WTC11 (cell line): ENCODE measurements around the gene TTC28. TPM values are rescaled to one million over a fixed set of nuclear protein-coding genes. Genes with fewer than 3 reads are reported as not detected.

Source experiments
- ATAC-seq: fragments of 200-7000 bp; cut with Tn5 transposase; 2 replicates; pipeline ENCODE4 v1.10.0; 2021; ENCODE audit warnings: mild to moderate bottlenecking, moderate library complexity
- CTCF ChIA-PET: fragments of 300-600 bp; sonication (Branson Sonifier 250); formaldehyde crosslinking; loops from one replicate; lab custom pipeline; 2021; ENCODE audit warnings: antibody characterized with exemption; lab: Charles Lee
- POLR2A ChIA-PET: fragments of 350-600 bp; sonication (Branson Sonifier 250); formaldehyde crosslinking; loops from one replicate; lab custom pipeline; 2021; ENCODE audit warnings: antibody characterized with exemption; lab: Charles Lee
- DNase-seq: peaks from one replicate; pipeline ENCODE4 v3.0.0; 2021; ENCODE audit warnings: low spot score
- H3K27ac Mint-ChIP-seq: 2 replicates; pipeline ENCODE4 v1.8.0; 2021; ENCODE audit warnings: mixed read lengths
- H3K27me3 Mint-ChIP-seq: 2 replicates; pipeline ENCODE4 v1.8.0; 2021; ENCODE audit warnings: low read depth, mild to moderate bottlenecking, moderate library complexity, mixed read lengths
- H3K36me3 Mint-ChIP-seq: 2 replicates; pipeline ENCODE4 v1.8.0; 2021; ENCODE audit warnings: mixed read lengths
- H3K4me1 Mint-ChIP-seq: 2 replicates; pipeline ENCODE4 v1.8.0; 2022; ENCODE audit warnings: mixed read lengths
- H3K4me3 Mint-ChIP-seq: 2 replicates; pipeline ENCODE4 v1.8.0; 2021; ENCODE audit warnings: mild to moderate bottlenecking, moderate library complexity, mixed read lengths
- H3K9me3 Mint-ChIP-seq: 2 replicates; pipeline ENCODE4 v1.8.0; 2021; ENCODE audit warnings: mixed read lengths
- EMX1 ChIP-seq: fragments of 250-450 bp; sonication (Bioruptor Pico); IDR thresholded peaks from 2 replicates; pipeline ENCODE4 v1.8.0; 2021; ENCODE audit warnings: mild to moderate bottlenecking
- FOXJ3 ChIP-seq: sonication (generic); formaldehyde crosslinking; IDR thresholded peaks from 2 replicates; pipeline ENCODE4 v1.9.0; 2021; ENCODE audit warnings: missing genetic modification reagents, mild to moderate bottlenecking, borderline replicate concordance
- IRF2 ChIP-seq: sonication (generic); formaldehyde crosslinking; IDR thresholded peaks from 2 replicates; pipeline ENCODE4 v1.8.0; 2022; ENCODE audit warnings: low read depth, missing genetic modification reagents, borderline replicate concordance
- OVOL2 ChIP-seq: fragments of 250-450 bp; sonication (Bioruptor Pico); IDR thresholded peaks from 2 replicates; pipeline ENCODE4 v1.9.0; 2021; ENCODE audit warnings: mild to moderate bottlenecking, borderline replicate concordance
- SMAD3 ChIP-seq: sonication (generic); formaldehyde crosslinking; IDR thresholded peaks from 2 replicates; pipeline ENCODE4 v1.8.0; 2022; ENCODE audit warnings: missing genetic modification reagents, mild to moderate bottlenecking, borderline replicate concordance
- SMAD4 ChIP-seq: sonication (generic); formaldehyde crosslinking; IDR thresholded peaks from 2 replicates; pipeline ENCODE4 v1.8.0; 2022; ENCODE audit warnings: mild to moderate bottlenecking, missing genetic modification reagents
- TCF7 ChIP-seq: sonication (generic); formaldehyde crosslinking; IDR thresholded peaks from 2 replicates; pipeline ENCODE4 v1.8.0; 2022; ENCODE audit warnings: mild to moderate bottlenecking, low read depth, missing genetic modification reagents, moderate library complexity
- TEAD1 ChIP-seq: sonication (generic); formaldehyde crosslinking; IDR thresholded peaks from 2 replicates; pipeline ENCODE4 v1.8.0; 2022; ENCODE audit warnings: mild to moderate bottlenecking, missing genetic modification reagents
- ZNF396 ChIP-seq: fragments of 250-450 bp; sonication (Bioruptor Pico); IDR thresholded peaks from 2 replicates; pipeline ENCODE4 v1.8.0; 2021; ENCODE audit warnings: mild to moderate bottlenecking, moderate library complexity, borderline replicate concordance
- ZNF671 ChIP-seq: fragments of 250-450 bp; sonication (Bioruptor Pico); IDR thresholded peaks from 2 replicates; pipeline ENCODE4 v1.8.0; 2021; ENCODE audit warnings: mild to moderate bottlenecking
- total RNA-seq: library from RNA; stranded (reverse); gene quantifications from 3 replicates; pipeline ENCODE4 v1.2.3, GENCODE V29; 2021
- TF ChIP-seq, protein P1 (sequence below): sonication (generic); formaldehyde crosslinking; IDR thresholded peaks from 2 replicates; pipeline ENCODE4 v1.8.1; 2023; ENCODE audit warnings: mild to moderate bottlenecking, missing genetic modification reagents
- TF ChIP-seq, protein P2 (sequence below): sonication (generic); formaldehyde crosslinking; IDR thresholded peaks from 2 replicates; pipeline ENCODE4 v1.8.1; 2022; ENCODE audit warnings: mild to moderate bottlenecking, missing genetic modification reagents, moderate library complexity, borderline replicate concordance
- TF ChIP-seq, protein P3 (sequence below): sonication (generic); formaldehyde crosslinking; conservative IDR thresholded peaks from 2 replicates; pipeline ENCODE4 v1.8.1; 2023; ENCODE audit warnings: mild to moderate bottlenecking, low read depth, missing genetic modification reagents, moderate library complexity
- TF ChIP-seq, protein P4 (sequence below): fragments of 250-450 bp; sonication (Bioruptor Pico); IDR thresholded peaks from 2 replicates; pipeline ENCODE4 v1.9.0; 2021; ENCODE audit warnings: mild to moderate bottlenecking
- TF ChIP-seq, protein P5 (sequence below): fragments of 250-450 bp; sonication (Bioruptor Pico); IDR thresholded peaks from 2 replicates; pipeline ENCODE4 v1.9.0; 2021; ENCODE audit warnings: mild to moderate bottlenecking, borderline replicate concordance
- TF ChIP-seq, protein P6 (sequence below): fragments of 250-450 bp; sonication (Bioruptor Pico); IDR thresholded peaks from 2 replicates; pipeline ENCODE4 v1.9.0; 2021; ENCODE audit warnings: mild to moderate bottlenecking

TTC28 gene
- total RNA-seq, 1 experiment from 2014 or later: 13.0 TPM

DNA sequence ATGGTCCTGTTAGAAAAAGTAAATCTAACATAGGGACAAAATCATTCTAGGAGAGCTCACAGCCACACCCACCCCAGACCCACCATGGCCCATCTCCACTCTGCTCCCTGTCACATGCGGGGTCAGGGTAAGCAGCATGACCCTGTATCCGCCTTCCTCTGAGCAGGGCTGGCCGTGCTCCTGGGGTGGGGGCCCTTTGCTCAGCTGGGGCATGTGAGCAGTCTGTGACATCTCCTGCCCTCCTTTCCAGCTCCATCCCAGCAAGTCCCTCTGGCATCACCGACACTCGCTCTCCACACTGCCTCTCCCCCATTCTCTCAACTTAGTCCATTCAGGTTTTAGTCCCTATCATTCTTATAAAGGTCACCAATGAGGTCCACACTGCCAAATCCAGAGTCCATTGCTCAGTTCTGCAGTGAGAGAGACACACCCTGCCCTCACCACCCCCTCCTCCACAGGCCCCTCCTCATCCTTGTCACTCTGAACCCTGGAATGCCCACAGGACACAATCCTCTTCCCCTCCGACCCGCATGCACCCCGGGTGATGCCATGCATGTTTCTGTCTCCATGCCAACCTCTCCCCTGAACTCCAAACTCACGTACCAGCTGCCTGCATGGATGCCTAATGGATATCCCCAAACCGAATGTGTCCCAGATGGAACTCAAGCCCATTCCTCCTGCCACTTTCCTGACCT is 695.5 kb downstream of the TTC28 start:
- POLR2A ChIA-PET: no interaction called here
- DNase-seq (no peak), ATAC-seq (no peak)
- Mint-ChIP-seq H3K36me3 (peaks cover 12% of the 10 kb centered on the region; the same call in 1 of the 2 replicates), H3K9me3 (no peaks in the 10 kb centered on the region), H3K4me3 (no peak overlapping the region), H3K4me1 (peaks cover 16% of the 10 kb centered on the region), H3K27me3 (no peaks in the 10 kb centered on the region), H3K27ac (no peak overlapping the region; the same call in 1 of the 2 replicates)
- CTCF ChIA-PET: no interaction called here
- TF ChIP-seq, protein P1, sequence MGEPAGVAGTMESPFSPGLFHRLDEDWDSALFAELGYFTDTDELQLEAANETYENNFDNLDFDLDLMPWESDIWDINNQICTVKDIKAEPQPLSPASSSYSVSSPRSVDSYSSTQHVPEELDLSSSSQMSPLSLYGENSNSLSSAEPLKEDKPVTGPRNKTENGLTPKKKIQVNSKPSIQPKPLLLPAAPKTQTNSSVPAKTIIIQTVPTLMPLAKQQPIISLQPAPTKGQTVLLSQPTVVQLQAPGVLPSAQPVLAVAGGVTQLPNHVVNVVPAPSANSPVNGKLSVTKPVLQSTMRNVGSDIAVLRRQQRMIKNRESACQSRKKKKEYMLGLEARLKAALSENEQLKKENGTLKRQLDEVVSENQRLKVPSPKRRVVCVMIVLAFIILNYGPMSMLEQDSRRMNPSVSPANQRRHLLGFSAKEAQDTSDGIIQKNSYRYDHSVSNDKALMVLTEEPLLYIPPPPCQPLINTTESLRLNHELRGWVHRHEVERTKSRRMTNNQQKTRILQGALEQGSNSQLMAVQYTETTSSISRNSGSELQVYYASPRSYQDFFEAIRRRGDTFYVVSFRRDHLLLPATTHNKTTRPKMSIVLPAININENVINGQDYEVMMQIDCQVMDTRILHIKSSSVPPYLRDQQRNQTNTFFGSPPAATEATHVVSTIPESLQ: no peak
- TF ChIP-seq, protein P2, sequence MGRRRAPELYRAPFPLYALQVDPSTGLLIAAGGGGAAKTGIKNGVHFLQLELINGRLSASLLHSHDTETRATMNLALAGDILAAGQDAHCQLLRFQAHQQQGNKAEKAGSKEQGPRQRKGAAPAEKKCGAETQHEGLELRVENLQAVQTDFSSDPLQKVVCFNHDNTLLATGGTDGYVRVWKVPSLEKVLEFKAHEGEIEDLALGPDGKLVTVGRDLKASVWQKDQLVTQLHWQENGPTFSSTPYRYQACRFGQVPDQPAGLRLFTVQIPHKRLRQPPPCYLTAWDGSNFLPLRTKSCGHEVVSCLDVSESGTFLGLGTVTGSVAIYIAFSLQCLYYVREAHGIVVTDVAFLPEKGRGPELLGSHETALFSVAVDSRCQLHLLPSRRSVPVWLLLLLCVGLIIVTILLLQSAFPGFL: no peak
- TF ChIP-seq FOXJ3 (CRISPR knock-in tag) (no peak), ZNF396 (CRISPR knock-in tag) (no peak), TCF7 (CRISPR knock-in tag) (no peak), SMAD3 (CRISPR knock-in tag) (no peak), OVOL2 (CRISPR knock-in tag) (no peak), ZNF671 (CRISPR knock-in tag) (no peak), TEAD1 (CRISPR knock-in tag) (no peak), SMAD4 (no peak), IRF2 (no peak), EMX1 (CRISPR knock-in tag) (no peak)
- TF ChIP-seq, protein P3, sequence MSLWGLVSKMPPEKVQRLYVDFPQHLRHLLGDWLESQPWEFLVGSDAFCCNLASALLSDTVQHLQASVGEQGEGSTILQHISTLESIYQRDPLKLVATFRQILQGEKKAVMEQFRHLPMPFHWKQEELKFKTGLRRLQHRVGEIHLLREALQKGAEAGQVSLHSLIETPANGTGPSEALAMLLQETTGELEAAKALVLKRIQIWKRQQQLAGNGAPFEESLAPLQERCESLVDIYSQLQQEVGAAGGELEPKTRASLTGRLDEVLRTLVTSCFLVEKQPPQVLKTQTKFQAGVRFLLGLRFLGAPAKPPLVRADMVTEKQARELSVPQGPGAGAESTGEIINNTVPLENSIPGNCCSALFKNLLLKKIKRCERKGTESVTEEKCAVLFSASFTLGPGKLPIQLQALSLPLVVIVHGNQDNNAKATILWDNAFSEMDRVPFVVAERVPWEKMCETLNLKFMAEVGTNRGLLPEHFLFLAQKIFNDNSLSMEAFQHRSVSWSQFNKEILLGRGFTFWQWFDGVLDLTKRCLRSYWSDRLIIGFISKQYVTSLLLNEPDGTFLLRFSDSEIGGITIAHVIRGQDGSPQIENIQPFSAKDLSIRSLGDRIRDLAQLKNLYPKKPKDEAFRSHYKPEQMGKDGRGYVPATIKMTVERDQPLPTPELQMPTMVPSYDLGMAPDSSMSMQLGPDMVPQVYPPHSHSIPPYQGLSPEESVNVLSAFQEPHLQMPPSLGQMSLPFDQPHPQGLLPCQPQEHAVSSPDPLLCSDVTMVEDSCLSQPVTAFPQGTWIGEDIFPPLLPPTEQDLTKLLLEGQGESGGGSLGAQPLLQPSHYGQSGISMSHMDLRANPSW (CRISPR knock-in tag): no peak
- TF ChIP-seq, protein P4, sequence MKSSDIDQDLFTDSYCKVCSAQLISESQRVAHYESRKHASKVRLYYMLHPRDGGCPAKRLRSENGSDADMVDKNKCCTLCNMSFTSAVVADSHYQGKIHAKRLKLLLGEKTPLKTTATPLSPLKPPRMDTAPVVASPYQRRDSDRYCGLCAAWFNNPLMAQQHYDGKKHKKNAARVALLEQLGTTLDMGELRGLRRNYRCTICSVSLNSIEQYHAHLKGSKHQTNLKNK (CRISPR knock-in tag): no peak
- TF ChIP-seq, protein P5, sequence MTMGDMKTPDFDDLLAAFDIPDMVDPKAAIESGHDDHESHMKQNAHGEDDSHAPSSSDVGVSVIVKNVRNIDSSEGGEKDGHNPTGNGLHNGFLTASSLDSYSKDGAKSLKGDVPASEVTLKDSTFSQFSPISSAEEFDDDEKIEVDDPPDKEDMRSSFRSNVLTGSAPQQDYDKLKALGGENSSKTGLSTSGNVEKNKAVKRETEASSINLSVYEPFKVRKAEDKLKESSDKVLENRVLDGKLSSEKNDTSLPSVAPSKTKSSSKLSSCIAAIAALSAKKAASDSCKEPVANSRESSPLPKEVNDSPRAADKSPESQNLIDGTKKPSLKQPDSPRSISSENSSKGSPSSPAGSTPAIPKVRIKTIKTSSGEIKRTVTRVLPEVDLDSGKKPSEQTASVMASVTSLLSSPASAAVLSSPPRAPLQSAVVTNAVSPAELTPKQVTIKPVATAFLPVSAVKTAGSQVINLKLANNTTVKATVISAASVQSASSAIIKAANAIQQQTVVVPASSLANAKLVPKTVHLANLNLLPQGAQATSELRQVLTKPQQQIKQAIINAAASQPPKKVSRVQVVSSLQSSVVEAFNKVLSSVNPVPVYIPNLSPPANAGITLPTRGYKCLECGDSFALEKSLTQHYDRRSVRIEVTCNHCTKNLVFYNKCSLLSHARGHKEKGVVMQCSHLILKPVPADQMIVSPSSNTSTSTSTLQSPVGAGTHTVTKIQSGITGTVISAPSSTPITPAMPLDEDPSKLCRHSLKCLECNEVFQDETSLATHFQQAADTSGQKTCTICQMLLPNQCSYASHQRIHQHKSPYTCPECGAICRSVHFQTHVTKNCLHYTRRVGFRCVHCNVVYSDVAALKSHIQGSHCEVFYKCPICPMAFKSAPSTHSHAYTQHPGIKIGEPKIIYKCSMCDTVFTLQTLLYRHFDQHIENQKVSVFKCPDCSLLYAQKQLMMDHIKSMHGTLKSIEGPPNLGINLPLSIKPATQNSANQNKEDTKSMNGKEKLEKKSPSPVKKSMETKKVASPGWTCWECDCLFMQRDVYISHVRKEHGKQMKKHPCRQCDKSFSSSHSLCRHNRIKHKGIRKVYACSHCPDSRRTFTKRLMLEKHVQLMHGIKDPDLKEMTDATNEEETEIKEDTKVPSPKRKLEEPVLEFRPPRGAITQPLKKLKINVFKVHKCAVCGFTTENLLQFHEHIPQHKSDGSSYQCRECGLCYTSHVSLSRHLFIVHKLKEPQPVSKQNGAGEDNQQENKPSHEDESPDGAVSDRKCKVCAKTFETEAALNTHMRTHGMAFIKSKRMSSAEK (CRISPR knock-in tag): no peak
- TF ChIP-seq, protein P6, sequence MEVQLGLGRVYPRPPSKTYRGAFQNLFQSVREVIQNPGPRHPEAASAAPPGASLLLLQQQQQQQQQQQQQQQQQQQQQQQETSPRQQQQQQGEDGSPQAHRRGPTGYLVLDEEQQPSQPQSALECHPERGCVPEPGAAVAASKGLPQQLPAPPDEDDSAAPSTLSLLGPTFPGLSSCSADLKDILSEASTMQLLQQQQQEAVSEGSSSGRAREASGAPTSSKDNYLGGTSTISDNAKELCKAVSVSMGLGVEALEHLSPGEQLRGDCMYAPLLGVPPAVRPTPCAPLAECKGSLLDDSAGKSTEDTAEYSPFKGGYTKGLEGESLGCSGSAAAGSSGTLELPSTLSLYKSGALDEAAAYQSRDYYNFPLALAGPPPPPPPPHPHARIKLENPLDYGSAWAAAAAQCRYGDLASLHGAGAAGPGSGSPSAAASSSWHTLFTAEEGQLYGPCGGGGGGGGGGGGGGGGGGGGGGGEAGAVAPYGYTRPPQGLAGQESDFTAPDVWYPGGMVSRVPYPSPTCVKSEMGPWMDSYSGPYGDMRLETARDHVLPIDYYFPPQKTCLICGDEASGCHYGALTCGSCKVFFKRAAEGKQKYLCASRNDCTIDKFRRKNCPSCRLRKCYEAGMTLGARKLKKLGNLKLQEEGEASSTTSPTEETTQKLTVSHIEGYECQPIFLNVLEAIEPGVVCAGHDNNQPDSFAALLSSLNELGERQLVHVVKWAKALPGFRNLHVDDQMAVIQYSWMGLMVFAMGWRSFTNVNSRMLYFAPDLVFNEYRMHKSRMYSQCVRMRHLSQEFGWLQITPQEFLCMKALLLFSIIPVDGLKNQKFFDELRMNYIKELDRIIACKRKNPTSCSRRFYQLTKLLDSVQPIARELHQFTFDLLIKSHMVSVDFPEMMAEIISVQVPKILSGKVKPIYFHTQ (CRISPR knock-in tag): no peak
